Stimulated activated CD8-positive, alpha-beta memory T cell treated with anti-CD3 and anti-CD28 coated beads, Interleukin-7, amount 100 ng/mL, for 4 hours (primary cell): ENCODE data around the gene ZNF749.

ENCODE experiments used
- DNase-seq, 2 donors: peaks; one replicate each; pipeline ENCODE4 v3.0.0-alpha.2; 2020; ENCODE audit warnings: low read depth in 2 of 2

The ZNF749 gene

GRCh38 chr19:57435062-57435978, at the start of gene ZNF749:
Gene ZNF749 (plus strand): TSS chr19:57435325. CDS start chr19:57435579, 254 bp downstream.
- peak; percentile 94 to 98 for DNase-seq

- no peak for DNase-seq
Measured at GRCh38 chr19:57389194-57389729, 45.9 kb upstream of the ZNF749 start.

GRCh38 chr19:57389730-57390598, 45.2 kb upstream of the ZNF749 start, which contains the start of gene ZNF548:
Gene ZNF548 (plus strand): TSS chr19:57389854. CDS start chr19:57390100, 246 bp downstream.
- DNase-seq = peak; percentile 98

GRCh38 chr19:57395710-57396109, 39.4 kb upstream of the ZNF749 start:
- no peak for DNase-seq

GRCh38 chr19:57398868-57399267, 36.3 kb upstream of the ZNF749 start:
- DNase-seq = no peak

- no peak for DNase-seq
Measured at GRCh38 chr19:57403737-57404563, 31.2 kb upstream of the ZNF749 start.

GRCh38 chr19:57406516-57407123, 28.5 kb upstream of the ZNF749 start:
- DNase-seq = peak; percentile 52 to 53

GRCh38 chr19:57410877-57411671, 24.1 kb upstream of the ZNF749 start, which contains the start of gene ZNF17:
Gene ZNF17 (plus strand): TSS chr19:57411161. CDS start chr19:57413616, 2,455 bp downstream.
- DNase-seq = peak; percentile 90 to 91

GRCh38 chr19:57419439-57419838, 15.7 kb upstream of the ZNF749 start:
- no peak for DNase-seq

GRCh38 chr19:57421037-57421436, 14.1 kb upstream of the ZNF749 start:
- DNase-seq = no peak

- no peak for DNase-seq
Measured at GRCh38 chr19:57434386-57435061, 601 bp upstream of the ZNF749 start.

GRCh38 chr19:57436417-57436816, 1.3 kb downstream of the ZNF749 start:
- DNase-seq = no peak

- no peak for DNase-seq
Measured at GRCh38 chr19:57437931-57438330, 2.8 kb downstream of the ZNF749 start.

- DNase-seq = no peak
Measured at GRCh38 chr19:57438925-57439324, 3.8 kb downstream of the ZNF749 start.

- DNase-seq = no peak
Measured at GRCh38 chr19:57441979-57442752, 7.0 kb downstream of the ZNF749 start.

- no peak for DNase-seq
Measured at GRCh38 chr19:57443121-57443696, 8.1 kb downstream of the ZNF749 start.

- no peak for DNase-seq
Measured at GRCh38 chr19:57452307-57452706, 17.2 kb downstream of the ZNF749 start.
